HG03196 (cell line): ENCODE results near the gene ABCA2.

ENCODE experiments used
- ATAC-seq: cut with Tn5 transposase; IDR thresholded peaks from one replicate; pipeline ENCODE4 v1.9.1; 2021; ENCODE audit not compliant: unreplicated experiment

The ABCA2 gene

GRCh38 chr9:137031904-137032640, 4.0 kb upstream of the ABCA2 start, which contains the start of gene FUT7:
Gene FUT7, minus strand, starts transcription at chr9:137032088. Its CDS starts 97 bp downstream, at chr9:137031991.
- no peak for ATAC-seq

- ATAC-seq, result no peak
Observed at GRCh38 chr9:137030538-137031527, 2.8 kb upstream of the ABCA2 start.

- ATAC-seq, result no peak
Observed at GRCh38 chr9:137030006-137030405, 2.0 kb upstream of the ABCA2 start.

- no peak for ATAC-seq
Observed at GRCh38 chr9:137029058-137029936, 1.3 kb upstream of the ABCA2 start.

DNA sequence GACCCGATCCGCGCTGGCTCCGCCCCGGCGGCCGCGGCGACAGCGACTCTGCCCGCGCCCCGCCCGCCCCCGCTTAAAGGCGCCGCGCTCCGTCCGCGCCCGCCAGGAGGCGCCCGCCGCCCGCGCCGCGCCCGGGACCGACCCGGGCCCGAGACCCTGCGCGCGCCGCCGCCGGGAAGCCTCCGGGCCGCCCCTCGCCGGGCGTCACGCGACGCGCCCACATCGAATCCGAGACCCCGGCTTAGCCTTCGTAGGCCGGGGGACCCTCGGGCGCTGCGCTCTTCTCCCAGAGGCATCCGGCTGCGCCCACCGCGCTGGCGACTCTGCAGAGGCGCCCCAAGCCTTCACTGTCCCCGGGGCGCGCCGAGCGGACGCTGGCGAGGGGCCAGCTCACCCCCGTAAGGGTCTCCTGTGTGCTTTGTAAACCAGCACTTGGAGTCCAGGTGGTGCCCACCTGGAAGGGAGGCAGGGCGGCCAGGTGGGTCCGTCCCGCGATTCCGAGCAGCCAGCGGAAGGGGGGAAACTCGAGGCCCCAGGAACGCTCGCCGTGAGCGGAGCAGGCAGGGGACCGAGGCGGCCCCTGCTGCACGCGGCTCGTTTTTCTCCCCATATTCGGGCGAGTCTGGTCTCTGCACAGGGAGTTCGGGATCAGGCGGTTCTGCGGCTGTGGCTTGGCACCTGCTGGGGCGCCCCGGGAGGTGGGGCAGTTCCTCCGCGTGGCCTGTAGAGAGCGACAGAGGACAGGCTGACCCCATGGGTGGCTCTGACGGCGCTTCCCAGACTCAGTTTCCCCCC, 423 bp upstream of the ABCA2 start:
- ATAC-seq, result peak; percentile 35

GRCh38 chr9:137026828-137027227, 1.2 kb downstream of the ABCA2 start:
- ATAC-seq, result no peak

- ATAC-seq, result no peak
Observed at GRCh38 chr9:137026384-137026783, 1.7 kb downstream of the ABCA2 start.

DNA sequence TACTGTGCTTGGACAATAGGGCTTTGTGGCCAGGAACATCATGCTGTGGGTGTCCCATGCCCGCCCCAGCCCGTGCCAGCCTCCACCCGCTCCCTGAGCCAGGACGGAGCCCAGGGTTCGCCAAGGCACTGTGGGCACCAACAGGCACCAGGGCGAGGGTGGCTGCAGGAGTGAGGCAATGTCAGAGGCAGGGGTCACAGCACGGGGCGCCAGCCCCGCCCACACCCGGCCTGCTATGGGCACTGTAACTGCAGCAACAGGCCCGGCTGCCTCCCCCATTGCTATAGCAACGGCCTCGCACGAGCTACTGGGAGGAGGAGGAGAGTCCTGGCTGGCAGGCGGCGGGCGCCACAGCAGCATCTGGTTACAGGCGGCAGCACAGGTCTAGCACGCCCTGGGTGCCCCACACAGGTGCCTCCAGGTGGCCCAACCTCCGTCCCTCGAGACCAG, 2.5 kb downstream of the ABCA2 start:
- no peak for ATAC-seq

DNA sequence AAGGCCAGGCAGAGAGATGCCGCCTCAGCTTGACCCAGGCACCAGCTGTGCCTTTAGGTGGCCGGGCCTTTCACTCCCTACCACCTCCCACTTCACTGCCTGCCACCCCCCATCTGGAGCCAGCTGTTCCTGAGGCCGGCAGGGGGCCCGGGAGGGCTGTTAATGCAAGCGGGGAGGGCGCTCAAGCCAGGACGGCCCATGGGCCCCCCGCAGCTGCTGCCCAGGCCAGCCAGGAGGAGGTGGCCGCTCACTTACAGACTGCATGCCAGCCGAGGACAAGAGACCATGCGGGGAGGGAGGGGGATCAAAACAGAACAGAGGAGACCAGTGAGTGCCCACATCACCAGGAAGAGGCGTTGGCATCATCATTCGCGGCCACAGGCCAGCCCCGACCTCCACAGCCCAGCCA, 4.5 kb downstream of the ABCA2 start:
- ATAC-seq, result no peak

- no peak for ATAC-seq
Observed at GRCh38 chr9:137023157-137023556, 4.9 kb downstream of the ABCA2 start.

DNA sequence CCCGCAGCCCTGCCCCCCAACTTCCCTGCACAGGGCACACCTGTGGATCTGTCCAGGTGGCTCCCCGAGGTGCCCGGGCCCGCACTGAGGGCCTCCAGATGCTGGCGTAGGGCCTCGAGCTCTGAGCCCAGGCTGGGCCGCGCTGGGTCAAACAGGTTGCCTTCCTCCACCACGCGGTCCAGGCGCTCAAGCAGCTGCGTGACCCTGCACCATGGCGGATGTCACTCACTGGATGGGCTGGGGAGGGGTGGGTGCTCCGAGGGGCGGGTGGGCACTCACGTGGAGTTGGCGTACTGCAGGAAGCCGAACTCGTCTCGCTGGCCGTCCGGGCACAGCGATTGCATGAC, 5.4 kb downstream of the ABCA2 start:
- no peak for ATAC-seq

DNA sequence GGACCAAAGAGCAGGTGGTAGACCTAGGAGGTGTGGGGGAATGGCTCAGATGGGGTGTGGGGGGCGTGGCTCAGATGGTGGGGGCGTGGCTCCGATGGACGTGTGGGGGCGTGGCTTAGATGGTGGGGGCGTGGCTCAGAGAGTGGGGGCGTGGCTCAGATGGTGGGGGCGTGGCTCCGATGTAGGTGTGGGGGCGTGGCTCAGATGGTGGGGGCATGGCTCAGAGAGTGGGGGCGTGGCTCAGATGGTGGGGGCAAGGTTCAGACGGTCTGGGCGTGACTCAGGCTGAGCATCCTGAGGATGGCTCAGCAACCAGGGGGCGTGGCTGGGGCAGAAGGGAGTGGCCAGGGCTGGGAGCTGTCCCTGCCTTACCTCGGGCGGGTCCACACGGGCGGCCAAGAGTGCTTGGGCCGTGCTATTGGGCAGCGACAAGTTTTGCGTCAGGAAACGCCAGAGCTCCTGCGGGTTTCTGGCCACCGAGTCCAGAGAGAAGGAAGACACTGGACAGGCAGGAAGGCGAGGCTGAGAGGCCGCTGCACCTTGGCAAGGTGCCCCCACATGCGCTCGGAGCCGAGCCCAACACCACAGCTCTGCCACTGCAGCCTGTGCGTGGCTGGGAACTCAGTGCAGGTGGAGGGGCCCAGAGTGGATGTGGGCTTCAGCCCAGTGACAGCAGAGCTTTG, 5.9 kb downstream of the ABCA2 start:
- no peak for ATAC-seq

GRCh38 chr9:137021568-137021978, 6.5 kb downstream of the ABCA2 start:
- no peak for ATAC-seq

- ATAC-seq, result no peak
Observed at GRCh38 chr9:137020771-137021567, 7.1 kb downstream of the ABCA2 start.

- ATAC-seq, result no peak
Observed at GRCh38 chr9:137019891-137020683, 8.0 kb downstream of the ABCA2 start.

- no peak for ATAC-seq
Observed at GRCh38 chr9:137018761-137019559, 9.1 kb downstream of the ABCA2 start.
